Thyroid gland (tissue), 4 donors: ENCODE measurements around the gene LRBA. TPM values are rescaled to one million over a fixed set of nuclear protein-coding genes. Genes with fewer than 3 reads are reported as not detected.

Experiments
- DNase-seq, 2 donors: peaks; one replicate each; pipeline ENCODE4 v3.0.0-alpha.2; 2019
- H3K27ac ChIP-seq, 3 donors: fragments of 200-600 bp; sonication (generic); 1 replicate in 2 of 3; 2 replicates in 1 of 3; pipeline ENCODE4 v1.5.1; 2016 to 2019; ENCODE audit warnings: mild to moderate bottlenecking in 1 of 3, moderate library complexity in 1 of 3
- H3K27me3 ChIP-seq: fragments of 200-600 bp; sonication (generic); one replicate; pipeline ENCODE4 v1.5.1; 2019
- H3K36me3 ChIP-seq, 2 donors: fragments of 200-600 bp; sonication (generic); one replicate each; pipeline ENCODE4 v1.5.1; 2016 to 2019
- H3K4me1 ChIP-seq, 2 donors: fragments of 200-600 bp; sonication (generic); one replicate each; pipeline ENCODE4 v1.5.1; 2017 to 2019
- H3K4me3 ChIP-seq, 3 donors: fragments of 200-600 bp; sonication (generic); replicated peaks in 1 of 3; 1 replicate in 2 of 3; 2 replicates in 1 of 3; pipeline ENCODE4 v1.5.1; 2016; ENCODE audit warnings: mild to moderate bottlenecking in 1 of 3
- H3K9me3 ChIP-seq: fragments of 200-600 bp; sonication (generic); one replicate; pipeline ENCODE4 v1.5.1; 2017
- POLR2A ChIP-seq, 2 donors: fragments of 450-650 bp; IDR thresholded peaks; one replicate each; pipeline ENCODE4 v1.6.1; 2017; ENCODE audit warnings: antibody characterized with exemption in 2 of 2, mild to moderate bottlenecking in 2 of 2, moderate library complexity in 1 of 2
- WGBS, 2 donors: methylation state at CpG; one replicate each; pipeline ENCODE4 v1.1.5; 2017; 5-methylcytosine and 5-hydroxymethylcytosine counted together
- intact Hi-C: fragments of 100-400 bp; cut with DNase I; formaldehyde crosslinking; loops from one replicate; pipeline ENCODE4 v1.15.1; 2023
- total RNA-seq, 4 donors: library from RNA; depleted of rRNA; stranded (reverse); fragments of >200 nt; gene quantifications; one replicate each; pipeline ENCODE4 v1.2.3, GENCODE V29; 2016
- TF ChIP-seq, protein P1 (sequence below), 6 experiments: fragments of 200-600 bp in 3 of 6; fragments of 450-650 bp in 3 of 6; sonication (generic) in 3 of 6; IDR thresholded peaks; one replicate each; pipeline ENCODE4 v1.5.1; 2016 to 2019; ENCODE audit warnings: antibody characterized with exemption in 6 of 6, mild to moderate bottlenecking in 2 of 6, inconsistent platforms in 1 of 6, moderate library complexity in 1 of 6

LRBA gene
- total RNA-seq, 4 donors from 2014 or later, result 98.9 to 127 (median 113) TPM

DNA sequence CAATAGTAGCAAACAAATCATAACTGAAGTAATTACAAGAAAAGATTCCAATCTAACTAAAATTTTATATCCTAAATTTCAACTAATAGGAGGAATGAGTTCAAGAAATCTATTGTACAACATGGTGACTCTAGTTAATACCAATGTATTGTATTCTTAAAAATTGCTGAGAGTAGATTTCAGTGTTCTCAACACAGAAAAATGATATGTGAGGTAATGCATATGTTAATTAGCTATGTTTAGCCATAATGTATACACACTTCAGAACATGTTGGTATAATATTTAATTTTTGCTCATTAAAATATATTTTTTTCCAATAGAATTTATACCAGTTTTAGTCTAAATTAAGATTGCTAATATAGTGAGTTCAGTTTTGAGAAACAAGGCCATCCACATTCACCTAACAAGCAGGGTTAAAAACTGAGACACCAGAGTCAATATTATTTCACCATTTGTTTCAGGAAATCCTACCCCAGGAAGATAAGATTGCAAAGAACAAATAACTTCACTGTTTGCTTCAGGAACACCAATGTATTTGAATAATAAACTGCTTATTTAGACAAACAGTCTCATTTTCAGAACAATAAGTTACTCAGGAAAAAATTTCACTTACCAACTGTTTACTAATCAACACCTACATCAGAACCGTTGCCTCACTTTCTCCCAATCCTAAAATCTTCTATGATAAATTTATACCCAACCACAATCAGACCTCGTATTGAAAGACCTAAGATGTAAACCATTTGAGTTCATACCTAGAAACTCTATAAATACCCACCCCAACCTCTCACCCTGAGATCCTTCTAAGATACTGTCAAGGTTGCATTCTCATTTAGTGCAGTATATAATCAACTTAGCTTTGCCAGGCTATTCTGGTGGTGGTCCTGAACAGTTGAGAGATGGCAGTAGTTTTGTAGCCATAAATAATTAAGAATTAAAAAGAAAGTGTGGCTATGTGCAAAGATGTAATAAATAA lies 300.3 kb downstream of the LRBA start:
- H3K36me3 ChIP-seq, result no peaks in the 10 kb centered on the region
- intact Hi-C loops, result no loop called here
- DNase-seq, result no peak
- H3K4me3 ChIP-seq, result no peak overlapping the region
- WGBS, 2 donors, result 91 to 94% methylated on average over 2 of the region's 2 CpGs
- no peak for TF ChIP-seq POLR2A (IDR thresholded peaks at IDR 0.05)
- TF ChIP-seq, protein P1, sequence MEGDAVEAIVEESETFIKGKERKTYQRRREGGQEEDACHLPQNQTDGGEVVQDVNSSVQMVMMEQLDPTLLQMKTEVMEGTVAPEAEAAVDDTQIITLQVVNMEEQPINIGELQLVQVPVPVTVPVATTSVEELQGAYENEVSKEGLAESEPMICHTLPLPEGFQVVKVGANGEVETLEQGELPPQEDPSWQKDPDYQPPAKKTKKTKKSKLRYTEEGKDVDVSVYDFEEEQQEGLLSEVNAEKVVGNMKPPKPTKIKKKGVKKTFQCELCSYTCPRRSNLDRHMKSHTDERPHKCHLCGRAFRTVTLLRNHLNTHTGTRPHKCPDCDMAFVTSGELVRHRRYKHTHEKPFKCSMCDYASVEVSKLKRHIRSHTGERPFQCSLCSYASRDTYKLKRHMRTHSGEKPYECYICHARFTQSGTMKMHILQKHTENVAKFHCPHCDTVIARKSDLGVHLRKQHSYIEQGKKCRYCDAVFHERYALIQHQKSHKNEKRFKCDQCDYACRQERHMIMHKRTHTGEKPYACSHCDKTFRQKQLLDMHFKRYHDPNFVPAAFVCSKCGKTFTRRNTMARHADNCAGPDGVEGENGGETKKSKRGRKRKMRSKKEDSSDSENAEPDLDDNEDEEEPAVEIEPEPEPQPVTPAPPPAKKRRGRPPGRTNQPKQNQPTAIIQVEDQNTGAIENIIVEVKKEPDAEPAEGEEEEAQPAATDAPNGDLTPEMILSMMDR (IDR thresholded peaks at IDR 0.05), result no peak
- no peaks in the 10 kb centered on the region for H3K9me3 ChIP-seq
- H3K4me1 ChIP-seq, result no peaks in the 10 kb centered on the region
- no peaks in the 10 kb centered on the region for H3K27me3 ChIP-seq
- no peak overlapping the region for H3K27ac ChIP-seq

DNA sequence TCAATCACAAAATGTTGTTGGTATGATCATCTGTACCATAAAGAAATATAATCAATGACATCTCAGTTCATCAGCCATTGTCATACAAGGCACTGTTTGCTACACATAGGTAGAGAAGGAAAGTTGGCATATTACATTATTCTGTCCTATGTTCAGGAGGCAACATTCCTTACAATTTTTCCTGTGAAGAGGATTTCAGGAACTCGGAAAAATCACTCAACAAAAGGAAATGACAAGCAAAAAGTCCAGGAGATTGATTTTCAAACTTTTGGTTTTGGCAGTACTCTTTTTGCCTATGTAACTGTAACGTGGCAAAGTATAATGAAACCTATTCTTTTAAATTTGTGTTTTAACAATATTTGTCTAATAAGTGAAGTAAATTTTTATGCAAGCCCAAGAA lies 301.8 kb downstream of the LRBA start:
- Histone ChIP-seq H3K36me3 (no peaks in the 10 kb centered on the region), H3K27ac (no peak overlapping the region), H3K4me3 (no peak overlapping the region), H3K9me3 (no peaks in the 10 kb centered on the region), H3K4me1 (no peaks in the 10 kb centered on the region), H3K27me3 (no peaks in the 10 kb centered on the region)
- TF ChIP-seq POLR2A (IDR thresholded peaks at IDR 0.05), result no peak
- TF ChIP-seq, protein P1 (IDR thresholded peaks at IDR 0.05), result no peak
- 83 to 85% methylated on average over 2 of the region's 2 CpGs for WGBS, 2 donors
- no peak for DNase-seq
- intact Hi-C loops, result no loop called here

DNA sequence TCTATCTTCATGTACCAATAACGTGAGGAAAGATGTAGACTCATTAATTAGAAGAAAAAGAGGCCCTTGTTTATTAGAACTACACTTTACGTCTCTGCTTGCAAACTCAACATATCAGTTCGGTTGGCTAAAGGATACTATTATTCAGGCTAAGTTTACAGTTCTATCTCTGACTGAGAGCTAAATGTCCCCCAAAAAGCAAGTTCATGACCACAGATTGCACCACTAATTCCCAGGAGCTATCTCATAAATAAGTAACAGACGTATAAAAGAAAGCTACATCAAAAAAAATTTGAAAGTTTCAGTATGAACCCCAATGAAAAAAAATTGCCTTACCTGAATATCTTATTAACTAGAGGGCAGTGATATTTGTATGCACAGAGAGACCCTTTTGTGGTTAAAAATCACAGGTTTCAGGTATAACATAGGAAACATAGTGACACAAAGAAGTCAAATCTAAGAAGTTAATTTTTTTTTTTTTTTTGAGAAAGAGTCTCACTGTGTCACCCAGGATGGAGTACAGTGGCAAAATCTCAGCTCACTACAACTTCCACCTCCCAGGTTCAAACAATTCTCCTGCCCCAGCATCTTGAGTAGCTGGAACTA lies 304.2 kb downstream of the LRBA start:
- Histone ChIP-seq H3K27me3 (no peaks in the 10 kb centered on the region), H3K27ac (no peak overlapping the region), H3K4me1 (no peaks in the 10 kb centered on the region), H3K9me3 (no peaks in the 10 kb centered on the region), H3K4me3 (no peak overlapping the region), H3K36me3 (no peaks in the 10 kb centered on the region)
- 90 to 91% methylated on average over 4 of the region's 4 CpGs for WGBS, 2 donors
- no peak for DNase-seq
- intact Hi-C loops, result no loop called here
- no peak for TF ChIP-seq POLR2A (IDR thresholded peaks at IDR 0.05)
- TF ChIP-seq, protein P1 (IDR thresholded peaks at IDR 0.05), result no peak

DNA sequence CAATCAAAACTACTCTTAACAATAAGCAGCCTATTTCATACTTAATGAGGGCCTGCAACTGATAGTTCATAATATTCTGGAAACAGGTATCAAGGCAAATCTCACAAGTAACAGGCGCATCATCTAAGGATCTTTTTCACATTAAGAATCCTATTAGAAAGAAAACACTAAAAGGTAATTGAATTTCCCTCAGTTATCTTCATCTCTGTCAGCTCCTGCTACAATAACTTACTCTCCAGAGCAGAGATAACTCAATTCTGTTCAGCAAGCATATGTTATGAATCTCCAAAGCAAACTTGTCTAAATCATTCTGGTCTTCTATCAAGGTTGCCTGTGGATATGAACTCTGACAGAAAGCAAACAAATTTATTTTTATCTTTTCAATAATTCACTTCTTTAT lies 307.1 kb downstream of the LRBA start:
- intact Hi-C loops, result no loop called here
- no peak for TF ChIP-seq POLR2A (IDR thresholded peaks at IDR 0.05)
- TF ChIP-seq, protein P1 (IDR thresholded peaks at IDR 0.05), result no peak
- 97 to 98% methylated on average over 1 of the region's 1 CpG for WGBS, 2 donors
- Histone ChIP-seq H3K4me3 (no peak overlapping the region), H3K27me3 (no peaks in the 10 kb centered on the region), H3K27ac (no peak overlapping the region), H3K36me3 (no peaks in the 10 kb centered on the region), H3K4me1 (no peaks in the 10 kb centered on the region), H3K9me3 (no peaks in the 10 kb centered on the region)
- DNase-seq, result no peak

DNA sequence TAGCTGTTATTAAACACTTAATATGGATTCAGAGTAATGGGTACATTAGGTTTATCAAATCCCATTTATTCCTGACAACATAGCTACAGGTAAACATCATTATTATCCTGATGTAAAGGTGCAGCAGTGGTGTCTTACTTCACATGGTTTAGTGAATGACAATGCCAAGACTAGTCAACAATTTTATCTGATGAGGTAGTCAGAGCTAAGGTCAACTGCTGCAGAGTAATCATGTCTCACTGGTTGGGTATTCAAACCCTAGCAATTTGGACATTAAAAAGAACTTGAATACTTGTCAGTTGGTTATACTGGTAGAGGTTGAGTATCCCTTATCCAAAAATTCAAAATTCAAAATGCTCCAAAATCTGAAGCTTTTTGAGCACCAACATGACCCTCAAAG lies 315.5 kb downstream of the LRBA start:
- intact Hi-C loops, result no loop called here
- TF ChIP-seq POLR2A (IDR thresholded peaks at IDR 0.05), result no peak
- TF ChIP-seq, protein P1 (IDR thresholded peaks at IDR 0.05), result no peak

More for the DNA sequence above, 315.5 kb downstream of the LRBA start:
- H3K4me1 ChIP-seq, result no peaks in the 10 kb centered on the region
- H3K36me3 ChIP-seq, result no peaks in the 10 kb centered on the region
- no peaks in the 10 kb centered on the region for H3K9me3 ChIP-seq
- H3K27ac ChIP-seq, result no peak overlapping the region
- no peaks in the 10 kb centered on the region for H3K27me3 ChIP-seq
- DNase-seq, result no peak
- no peak overlapping the region for H3K4me3 ChIP-seq
